ENCODE measurements around the gene KCTD21.

DNA sequence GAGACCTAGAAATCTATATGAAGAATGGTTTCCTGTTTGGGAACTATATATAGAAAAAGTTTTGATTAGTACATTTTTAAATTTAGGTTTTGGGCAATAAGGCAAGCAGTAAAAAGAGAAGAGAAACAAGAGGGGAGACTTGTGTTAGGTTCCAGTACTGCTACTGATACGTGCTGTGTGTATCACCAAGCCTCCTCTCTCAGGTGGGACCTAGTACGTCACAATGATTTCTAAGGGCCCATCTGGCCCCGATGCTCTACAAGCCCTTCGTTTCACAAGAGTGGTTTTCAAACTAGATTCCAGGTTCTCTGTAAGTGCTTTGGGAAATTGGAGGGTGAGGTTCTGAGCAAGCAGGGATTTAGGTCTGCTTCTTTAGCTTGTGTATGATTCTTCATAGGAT lies 39.5 kb upstream of the KCTD21 start:
- TF ChIP-seq EZH2 (IDR thresholded peaks at IDR 0.05; ENCODE audit: borderline replicate concordance, insufficient read depth, low read depth, low read length, poor library complexity, severe bottlenecking), result no peak
- TF ChIP-seq, protein P1, sequence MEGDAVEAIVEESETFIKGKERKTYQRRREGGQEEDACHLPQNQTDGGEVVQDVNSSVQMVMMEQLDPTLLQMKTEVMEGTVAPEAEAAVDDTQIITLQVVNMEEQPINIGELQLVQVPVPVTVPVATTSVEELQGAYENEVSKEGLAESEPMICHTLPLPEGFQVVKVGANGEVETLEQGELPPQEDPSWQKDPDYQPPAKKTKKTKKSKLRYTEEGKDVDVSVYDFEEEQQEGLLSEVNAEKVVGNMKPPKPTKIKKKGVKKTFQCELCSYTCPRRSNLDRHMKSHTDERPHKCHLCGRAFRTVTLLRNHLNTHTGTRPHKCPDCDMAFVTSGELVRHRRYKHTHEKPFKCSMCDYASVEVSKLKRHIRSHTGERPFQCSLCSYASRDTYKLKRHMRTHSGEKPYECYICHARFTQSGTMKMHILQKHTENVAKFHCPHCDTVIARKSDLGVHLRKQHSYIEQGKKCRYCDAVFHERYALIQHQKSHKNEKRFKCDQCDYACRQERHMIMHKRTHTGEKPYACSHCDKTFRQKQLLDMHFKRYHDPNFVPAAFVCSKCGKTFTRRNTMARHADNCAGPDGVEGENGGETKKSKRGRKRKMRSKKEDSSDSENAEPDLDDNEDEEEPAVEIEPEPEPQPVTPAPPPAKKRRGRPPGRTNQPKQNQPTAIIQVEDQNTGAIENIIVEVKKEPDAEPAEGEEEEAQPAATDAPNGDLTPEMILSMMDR (IDR thresholded peaks at IDR 0.05), result no peak
